ENCODE measurements around the gene PHB1.
"Not testable (repeated sequence)": the region's sequence is repeated elsewhere in the genome, so short reads cannot be mapped to it uniquely, and the experiment has no call there.

Gene PHB1

GRCh38 chr17:49439305-49439672 lies 24.6 kb upstream of the PHB1 start:
- no peak for DNase-seq

- DNase-seq, result no peak
Observed at GRCh38 chr17:49438436-49439278, 24.0 kb upstream of the PHB1 start.

GRCh38 chr17:49437696-49438435 lies 23.2 kb upstream of the PHB1 start:
- DNase-seq, result no peak

GRCh38 chr17:49436174-49436573 lies 21.5 kb upstream of the PHB1 start:
- no peak for DNase-seq

GRCh38 chr17:49435671-49436029 lies 21.0 kb upstream of the PHB1 start:
- no peak for DNase-seq

GRCh38 chr17:49434821-49435670 lies 20.4 kb upstream of the PHB1 start:
- peak; percentile 19 for DNase-seq

GRCh38 chr17:49433000-49433694 lies 18.5 kb upstream of the PHB1 start:
- no peak for DNase-seq

GRCh38 chr17:49431743-49432142 lies 17.1 kb upstream of the PHB1 start:
- DNase-seq, result no peak

- DNase-seq, result no peak
Observed at GRCh38 chr17:49425004-49425286, 10.3 kb upstream of the PHB1 start.

GRCh38 chr17:49424276-49425003 lies 9.8 kb upstream of the PHB1 start:
- not testable (repeated sequence) for DNase-seq

GRCh38 chr17:49422714-49423113 lies 8.0 kb upstream of the PHB1 start:
- no peak for DNase-seq

- DNase-seq, result not testable (repeated sequence)
Observed at GRCh38 chr17:49419761-49420160, 5.1 kb upstream of the PHB1 start.

GRCh38 chr17:49418754-49419740 lies 4.4 kb upstream of the PHB1 start:
- not testable (repeated sequence) for DNase-seq

- no peak for DNase-seq
Observed at GRCh38 chr17:49414271-49414621, 436 bp downstream of the PHB1 start.

- no peak for DNase-seq
Observed at GRCh38 chr17:49409066-49409465, 5.6 kb downstream of the PHB1 start.

- DNase-seq, result peak; percentile 49
Observed at GRCh38 chr17:49407981-49408501, 6.6 kb downstream of the PHB1 start.

- no peak for DNase-seq
Observed at GRCh38 chr17:49407086-49407485, 7.6 kb downstream of the PHB1 start.

- DNase-seq, result no peak
Observed at GRCh38 chr17:49406421-49407061, 8.1 kb downstream of the PHB1 start.

- DNase-seq, result no peak
Observed at GRCh38 chr17:49404906-49405305, 9.8 kb downstream of the PHB1 start.

GRCh38 chr17:49404361-49404760 lies 10.3 kb downstream of the PHB1 start:
- DNase-seq, result no peak

Measured in NK-92 treated with Interleukin-12 subunit alpha and Interleukin-12 subunit beta, amount 100 ng/mL, for 24 hours (cell line).